PC-3 (cell line): ENCODE results near the gene PSTPIP2.

ENCODE experiments used
- CTCF ChIP-seq: fragments of 300-600 bp; sonication (generic); conservative IDR thresholded peaks from 2 replicates; pipeline ENCODE4 v1.5.1; 2017; ENCODE audit warnings: antibody characterized with exemption, low read depth, mild to moderate bottlenecking, low read length
- EZH2 ChIP-seq: fragments of 300-600 bp; sonication (generic); IDR thresholded peaks from one replicate; pipeline ENCODE4 v1.6.1; 2017; ENCODE audit warnings: antibody characterized with exemption, mild to moderate bottlenecking, low read length; ENCODE audit not compliant: unreplicated experiment

DNA sequence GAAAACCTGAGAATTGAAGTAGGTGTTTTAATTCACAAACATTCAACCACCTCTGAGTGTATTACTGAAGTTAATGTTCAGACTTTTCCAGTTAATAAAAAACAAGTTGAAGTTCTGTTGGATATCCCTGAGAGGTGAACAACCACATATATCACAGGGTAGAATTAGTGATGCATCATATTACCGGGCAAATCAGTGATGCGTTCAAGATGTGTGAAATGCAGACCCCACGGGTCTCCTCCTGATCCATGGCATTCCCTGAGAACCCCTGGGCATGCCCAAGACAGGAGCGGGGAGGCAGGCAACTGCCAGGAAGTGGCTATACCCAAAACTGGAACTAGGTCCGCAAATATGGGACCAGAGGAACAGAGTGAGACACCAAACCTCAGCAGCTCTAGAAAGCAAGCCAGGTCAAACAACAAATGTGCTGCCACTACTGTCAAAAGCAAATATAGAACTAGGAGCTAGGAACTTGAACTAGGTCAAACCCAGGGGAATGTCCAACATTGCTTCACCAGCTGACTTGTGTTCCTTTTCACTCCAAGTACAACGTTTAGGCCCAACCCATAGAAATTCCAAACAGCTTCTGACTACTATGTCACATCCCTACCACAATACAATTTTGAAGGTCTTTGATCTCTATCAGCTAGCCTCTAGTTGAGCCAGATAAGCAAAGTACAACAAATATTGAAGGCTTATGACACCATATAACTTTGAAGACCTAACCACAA, 20.2 kb downstream of the PSTPIP2 start:
- TF ChIP-seq CTCF: no peak
- no peak for TF ChIP-seq EZH2
